Activated CD4-positive, CD25-positive, alpha-beta regulatory T cell treated with anti-CD3 and anti-CD28 coated beads, Interleukin-2, amount 50 U/mL, for 16 hours (primary cell): Measurements from ENCODE around the gene LMNTD2.
A peak's percentile ranks its signal among the peaks of the same experiment; 100 is the strongest.
"Not testable (repeated sequence)": the region's sequence is repeated elsewhere in the genome, so short reads cannot be mapped to it uniquely, and the experiment has no call there.

Experiments
- DNase-seq: peaks from one replicate; pipeline ENCODE4 v3.0.0-alpha.2; 2020; ENCODE audit warnings: low read depth, low spot score

LMNTD2 gene

DNA sequence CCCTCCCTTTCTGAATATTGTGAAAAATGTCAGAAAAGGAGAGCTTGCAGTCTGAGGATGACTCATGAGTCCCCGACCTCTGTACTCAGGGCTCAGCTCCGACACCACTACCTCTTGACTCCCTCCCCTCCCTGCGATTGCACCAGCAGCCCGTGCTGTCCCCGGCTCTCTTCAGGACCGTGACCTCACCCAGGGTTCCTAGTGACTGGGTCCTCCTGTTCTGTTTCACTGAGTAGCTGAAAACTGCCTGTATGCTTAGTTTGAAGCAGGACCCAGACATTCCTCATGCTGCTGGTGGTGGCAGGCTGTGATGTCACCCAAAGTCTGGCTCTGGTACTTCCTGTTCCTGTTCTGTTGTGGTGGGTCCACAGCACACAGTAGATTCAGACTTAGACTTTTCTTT, 27.4 kb upstream of the LMNTD2 start:
- DNase-seq = no peak

DNA sequence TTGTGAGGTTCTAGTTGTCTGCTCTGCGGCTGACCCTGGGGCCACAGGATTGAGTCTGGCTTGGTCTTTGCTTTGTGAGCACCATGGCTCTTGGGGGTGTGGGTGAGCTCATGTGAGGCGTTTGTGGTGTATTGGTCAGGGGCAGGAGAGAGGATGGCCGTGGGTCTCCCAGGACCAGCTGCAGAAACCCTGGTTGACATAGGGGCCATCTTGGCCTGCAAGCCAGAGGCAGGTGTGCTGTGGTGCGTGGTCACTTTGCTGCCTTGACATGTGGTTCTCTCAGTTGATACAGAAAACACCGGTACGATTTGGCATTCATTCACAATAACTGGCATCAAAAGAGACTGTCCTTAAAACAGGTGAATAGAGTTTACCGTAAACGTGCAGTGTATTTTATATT, 27.0 kb upstream of the LMNTD2 start:
- DNase-seq = no peak

DNA sequence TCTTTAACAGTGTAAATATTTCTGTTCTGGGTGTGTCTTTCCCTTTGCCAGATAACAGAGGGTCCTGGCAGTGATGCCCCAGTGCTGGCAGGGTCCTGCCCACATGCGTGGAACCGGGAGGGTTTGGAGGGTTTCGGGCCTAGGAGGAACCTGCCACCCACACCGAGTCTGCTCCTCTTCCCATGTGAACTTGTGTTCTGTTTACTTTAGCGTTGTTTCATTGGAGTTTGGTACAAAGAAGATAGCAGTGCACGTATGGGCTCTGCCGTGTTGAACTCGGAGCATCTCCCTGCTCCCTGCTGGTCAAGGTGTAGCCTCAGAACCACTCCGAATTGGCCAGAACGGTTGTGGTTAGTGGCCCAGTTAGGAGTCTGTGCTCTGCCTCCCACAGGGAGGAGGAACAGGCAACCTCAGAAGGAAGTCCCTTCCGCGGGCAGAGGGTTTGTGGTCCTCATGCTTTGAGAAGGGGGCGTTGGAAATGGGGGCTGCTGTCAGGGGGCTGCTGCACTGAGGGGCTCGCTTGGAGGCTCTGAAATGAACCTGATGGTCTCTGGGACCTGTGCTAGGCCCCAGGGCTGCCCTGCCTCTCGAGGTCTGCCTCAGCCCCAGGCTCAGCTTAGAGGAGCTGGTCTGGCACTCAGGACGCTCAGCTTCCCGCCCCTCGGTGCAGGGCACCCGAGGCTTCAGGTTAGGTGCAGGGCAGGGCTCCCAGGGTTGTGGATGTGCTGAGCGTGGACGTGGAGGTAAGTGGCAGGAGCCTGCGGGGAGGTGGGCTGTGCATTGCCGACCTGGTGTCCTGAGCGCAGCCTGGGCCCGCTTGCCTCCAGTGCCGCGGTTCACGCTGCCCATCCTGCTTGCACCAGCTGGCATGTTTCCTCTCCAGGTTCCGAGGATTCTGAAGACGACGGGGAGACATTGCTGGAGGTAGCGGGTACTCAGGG, 26.1 kb upstream of the LMNTD2 start:
- DNase-seq = no peak

DNA sequence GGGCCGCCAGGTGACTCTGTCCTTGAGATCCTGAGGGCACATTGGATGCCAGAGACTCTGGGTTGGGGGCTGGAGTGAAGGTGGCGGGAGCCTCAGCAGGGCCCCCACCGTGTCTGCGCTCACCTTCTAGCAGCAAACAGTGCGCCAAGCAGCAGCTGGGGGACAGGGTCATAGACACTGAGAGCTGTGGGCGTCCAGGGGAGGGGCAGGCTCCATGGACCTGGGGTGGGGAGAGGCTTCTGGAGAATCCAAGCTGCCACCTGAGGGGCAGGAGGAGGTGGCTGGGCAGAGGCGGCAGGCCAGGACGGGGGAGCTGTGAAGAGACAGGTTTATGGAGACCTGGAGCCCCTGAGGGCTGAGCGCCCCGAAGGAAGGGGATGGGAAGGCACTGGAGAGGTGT, 23.7 kb upstream of the LMNTD2 start:
- DNase-seq = no peak

DNA sequence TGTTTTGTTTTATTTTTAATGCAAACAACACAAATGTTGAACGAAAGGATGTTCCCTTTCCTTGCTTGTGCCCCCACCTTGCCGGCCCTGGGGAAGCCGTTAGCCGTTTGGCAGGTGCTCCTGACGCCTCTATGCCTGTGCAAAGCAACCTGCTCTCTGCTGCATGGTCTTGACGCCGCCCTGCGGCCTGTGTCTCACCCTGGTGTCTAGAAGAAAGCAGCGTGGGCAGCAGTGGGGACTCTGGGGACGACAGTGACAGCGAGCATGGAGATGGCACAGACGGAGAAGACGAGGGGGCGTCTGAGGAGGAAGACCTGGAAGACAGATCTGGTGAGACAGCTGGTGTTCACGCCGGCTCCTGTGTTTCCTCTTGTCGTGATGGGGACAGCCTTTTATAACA, 21.2 kb upstream of the LMNTD2 start:
- DNase-seq = no peak

DNA sequence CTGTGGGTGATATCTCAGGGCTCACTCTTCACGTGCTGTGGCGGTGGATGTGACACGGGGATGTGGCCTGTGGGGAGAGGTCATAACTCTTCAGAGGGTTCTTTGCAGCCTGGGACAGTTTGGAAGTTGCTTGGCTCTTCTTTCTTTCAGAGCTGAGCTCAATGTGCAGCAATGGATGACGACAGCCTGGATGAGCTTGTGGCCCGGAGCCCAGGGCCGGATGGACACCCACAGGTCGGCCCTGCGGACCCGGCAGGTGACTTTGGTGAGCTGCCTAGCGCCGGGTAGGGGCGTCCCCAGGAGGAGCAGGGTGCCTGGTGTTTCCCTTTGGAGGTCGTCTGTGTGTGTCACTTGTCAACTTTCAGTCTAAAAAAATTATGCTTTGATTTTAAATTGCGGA, 20.8 kb upstream of the LMNTD2 start:
- no peak for DNase-seq

DNA sequence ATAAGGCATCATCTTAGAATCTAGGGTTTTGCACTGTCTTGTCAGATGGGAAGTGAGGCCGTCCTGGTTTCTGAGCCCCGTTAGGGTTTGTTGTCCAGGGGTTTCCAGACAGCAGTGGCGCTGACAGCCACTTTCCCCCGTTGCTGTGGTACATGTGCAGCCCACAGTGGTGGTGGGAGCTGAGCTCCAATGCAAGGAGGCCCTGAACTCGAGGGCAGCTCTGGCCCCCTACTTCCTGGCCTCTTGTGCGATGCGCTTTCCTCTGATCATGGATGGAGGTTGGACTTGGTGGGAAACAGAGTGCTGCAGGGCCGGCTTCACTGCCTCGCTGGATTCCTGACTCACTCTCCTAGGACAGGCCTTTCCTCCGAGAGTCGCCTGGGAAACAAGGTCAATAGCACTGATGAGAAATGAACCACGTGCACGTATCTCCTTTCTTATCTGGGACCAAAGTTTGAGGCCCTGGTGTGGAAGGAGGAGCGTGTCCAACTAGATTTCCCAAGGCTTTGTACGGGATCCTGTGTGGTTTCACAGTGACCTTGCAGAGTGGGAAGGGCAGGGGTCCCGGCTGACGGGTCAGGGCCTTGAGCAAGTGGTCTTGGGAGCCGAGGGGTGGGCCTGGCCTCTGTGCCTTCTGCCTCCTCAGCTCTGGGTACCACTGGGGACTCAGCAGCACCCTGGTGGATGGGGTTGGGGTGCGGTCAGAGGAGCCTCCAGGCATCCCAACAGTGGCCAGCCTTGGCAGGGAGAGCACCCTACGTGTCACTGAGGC, 19.5 kb upstream of the LMNTD2 start:
- DNase-seq = no peak

DNA sequence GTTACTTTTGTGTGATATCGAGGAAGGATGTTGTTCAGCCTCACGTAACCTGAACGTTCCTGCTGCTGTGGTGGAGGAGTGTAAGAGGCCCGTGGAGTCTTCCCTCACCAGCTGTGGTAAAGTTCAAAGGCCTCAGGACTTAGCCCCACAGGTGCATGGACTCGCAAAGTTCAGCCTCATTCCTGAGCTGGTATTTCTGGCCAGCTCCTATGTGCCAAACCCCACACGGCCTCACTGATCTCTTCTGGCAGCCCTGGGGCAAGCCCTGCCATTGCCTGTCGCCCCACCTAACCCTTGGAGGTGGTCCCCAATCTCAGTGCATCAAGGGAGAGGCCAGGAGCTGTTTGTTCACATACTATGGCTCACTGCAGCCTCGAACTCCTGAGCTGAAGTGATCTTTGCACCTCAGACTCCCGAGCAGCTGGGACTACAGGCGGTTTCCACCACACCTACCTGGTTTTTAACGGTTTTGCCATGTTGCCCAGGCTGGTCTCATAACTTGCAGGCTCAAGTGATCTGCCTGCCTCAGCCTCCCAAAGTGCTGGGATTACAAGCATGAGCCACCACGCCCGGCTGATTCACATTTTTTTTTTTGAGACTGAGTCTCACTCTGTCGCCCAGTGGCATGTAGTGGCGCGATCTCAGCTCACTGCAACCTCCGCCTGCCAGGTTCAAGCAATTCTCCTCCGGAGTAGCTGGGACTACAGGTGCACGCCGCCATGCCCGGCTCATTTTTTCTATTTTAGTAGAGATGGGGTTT, 17.9 kb upstream of the LMNTD2 start:
- no peak for DNase-seq

DNA sequence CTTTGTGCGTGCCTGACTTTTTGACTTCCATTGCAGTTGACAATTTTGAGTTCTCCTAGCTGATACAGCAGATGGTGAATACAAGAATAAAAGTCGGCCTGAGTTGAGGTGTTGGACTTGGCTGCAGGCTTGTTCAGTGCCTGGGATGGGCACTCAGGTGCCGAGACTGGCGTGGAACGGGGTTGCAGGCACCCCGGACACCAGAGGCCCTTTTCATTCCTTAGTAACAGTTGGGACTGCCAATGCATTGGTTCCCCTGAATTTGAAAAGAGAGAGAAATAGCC, 17.0 kb upstream of the LMNTD2 start:
- DNase-seq = no peak

DNA sequence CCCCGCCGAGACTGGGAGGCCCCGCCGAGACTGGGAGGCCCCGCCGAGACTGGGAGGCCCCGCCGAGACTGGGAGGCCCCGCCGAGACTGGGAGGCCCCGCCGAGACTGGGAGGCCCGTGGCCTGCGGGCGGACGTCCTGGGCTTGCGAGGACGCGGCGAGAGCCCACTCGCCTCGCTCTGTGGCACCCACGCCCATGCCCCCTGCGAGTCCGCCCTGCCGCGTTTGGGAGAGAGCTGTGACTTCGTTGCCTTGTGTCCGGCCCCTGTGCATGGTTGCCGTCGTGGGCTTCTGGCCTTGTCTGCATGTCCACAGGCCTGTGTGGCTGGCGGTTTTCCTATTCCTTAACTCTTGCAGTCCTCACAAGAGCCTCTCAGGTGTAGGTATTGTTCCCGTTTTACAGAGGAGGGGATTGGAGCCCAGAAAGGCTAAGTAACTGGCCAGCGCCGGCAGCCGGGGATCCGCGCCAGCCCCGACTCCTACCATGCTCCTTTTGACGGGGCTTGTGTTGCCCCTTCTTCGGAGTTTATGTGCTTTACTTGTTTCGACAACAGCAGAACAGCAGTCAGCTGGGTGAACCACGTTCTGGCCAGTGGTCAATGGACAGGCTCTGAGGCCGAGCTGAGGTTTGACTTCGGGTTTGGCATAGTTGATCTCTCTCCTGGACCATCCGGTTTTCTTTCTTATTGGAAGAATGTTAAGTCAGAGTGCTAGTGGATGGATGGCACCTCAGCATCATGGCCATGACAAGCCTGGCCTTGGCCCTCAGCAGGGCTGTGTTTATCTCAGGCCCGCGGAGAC, 16.5 kb upstream of the LMNTD2 start:
- no peak for DNase-seq

DNA sequence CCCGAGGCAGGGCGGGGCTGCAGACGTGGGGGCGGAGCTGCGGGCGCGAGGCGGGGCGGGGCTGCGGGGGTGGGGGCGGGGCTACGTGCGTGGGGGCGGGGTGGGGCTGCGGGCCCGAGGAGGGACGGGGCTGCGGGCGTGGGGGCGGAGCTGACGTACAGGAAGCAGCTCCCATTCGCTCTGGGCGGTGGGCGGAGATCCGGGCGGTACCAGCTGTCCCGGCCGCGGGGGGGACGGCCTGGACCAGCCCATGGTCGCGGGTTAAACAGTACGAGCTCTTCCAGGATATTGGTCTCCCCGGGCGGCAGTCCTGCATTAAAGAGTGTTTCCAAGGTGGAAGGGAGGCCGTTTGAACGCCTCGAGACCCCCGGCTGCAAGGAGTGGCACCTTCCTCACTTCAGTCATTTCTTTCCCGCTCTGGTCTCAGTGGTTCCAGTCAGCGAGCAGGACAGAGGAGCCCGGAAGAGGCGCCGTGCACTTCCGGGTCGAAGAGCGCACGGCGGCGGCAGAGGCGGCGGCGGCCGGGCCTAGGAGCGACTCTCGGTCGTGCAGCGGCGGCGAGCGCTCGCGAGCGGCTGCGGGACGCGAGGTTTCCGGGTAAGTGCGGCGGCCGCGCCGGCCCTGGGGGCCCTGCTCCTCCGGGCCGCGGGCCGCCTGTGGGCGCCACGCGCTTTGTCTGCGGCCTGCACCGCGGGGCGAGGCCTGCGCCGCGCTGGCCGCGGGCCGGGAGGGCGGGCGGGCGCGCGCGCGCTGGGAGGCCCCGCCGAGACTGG, 15.6 kb upstream of the LMNTD2 start, which contains the start of gene PHRF1:
Gene PHRF1, plus strand, starts transcription at position 475 of the 773 bp plus-strand sequence. CDS start 5,043 bp downstream, outside the sequence.
- DNase-seq = peak; percentile 87

DNA sequence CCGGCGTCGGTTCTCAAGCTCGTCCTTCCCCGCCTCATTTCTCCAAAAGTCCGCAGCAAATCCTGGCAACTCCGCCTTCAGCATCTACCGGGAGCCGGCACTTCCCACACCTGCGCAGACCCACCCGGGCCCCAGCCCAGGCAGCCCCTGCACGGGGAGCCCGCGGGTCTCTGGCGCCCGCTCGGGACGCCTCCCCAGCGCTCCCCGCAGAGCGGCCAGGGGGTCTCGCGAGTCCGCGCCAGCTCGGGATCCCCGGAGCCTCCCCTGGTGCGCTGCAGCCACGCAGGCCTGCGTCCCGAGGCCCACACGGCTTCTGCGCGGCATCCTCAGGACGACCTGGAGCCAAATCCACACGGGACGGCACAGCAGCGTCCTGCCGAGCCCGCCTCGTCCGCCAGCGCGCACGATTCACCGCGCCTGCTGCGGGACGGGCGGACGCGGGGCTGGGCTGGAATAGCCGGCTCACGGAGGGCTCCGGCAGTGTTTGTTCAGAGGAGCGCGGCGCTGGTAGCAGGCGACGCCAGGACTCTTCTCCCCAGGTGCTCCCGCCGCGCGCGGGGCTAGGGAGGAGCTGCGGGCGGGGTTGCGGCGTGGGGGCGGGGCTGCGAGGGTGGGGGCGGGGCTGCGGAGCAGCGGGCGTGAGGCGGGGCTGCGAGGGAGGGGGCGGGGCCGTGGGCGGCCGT, 14.9 kb upstream of the LMNTD2 start:
- no peak for DNase-seq

DNA sequence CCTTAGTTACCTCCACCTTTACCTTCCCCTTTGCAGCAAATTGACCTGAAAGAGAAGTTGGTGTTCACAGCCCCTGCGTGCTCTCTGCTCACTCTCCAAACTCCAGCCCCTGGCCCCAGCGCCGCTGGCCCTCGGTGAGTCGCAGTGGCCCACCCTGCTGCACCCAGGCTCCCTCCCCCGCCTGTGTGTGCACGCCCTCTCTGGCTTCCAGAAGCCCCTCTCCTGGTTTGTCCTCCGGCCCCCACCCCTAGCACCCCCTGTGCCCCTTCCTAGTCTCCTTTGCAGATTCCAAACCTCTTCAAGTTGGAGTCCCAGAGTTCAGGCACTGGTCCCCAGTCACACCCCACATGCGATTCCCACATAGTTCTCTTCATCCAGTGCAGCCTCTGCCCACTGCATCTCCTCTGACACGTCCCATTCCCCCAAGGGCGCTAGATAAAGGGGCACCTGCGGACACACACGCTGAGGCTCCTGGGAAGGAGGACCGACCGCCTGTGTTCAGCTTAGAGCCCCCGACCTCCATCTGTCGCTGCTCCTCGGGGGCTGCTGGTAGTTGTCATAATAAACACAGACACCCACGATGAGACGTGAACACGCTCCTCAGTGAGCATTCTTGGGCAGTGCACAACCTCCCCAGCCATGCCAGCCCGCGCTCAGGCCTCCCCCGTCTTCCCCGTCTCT, 14.2 kb upstream of the LMNTD2 start:
- no peak for DNase-seq

DNA sequence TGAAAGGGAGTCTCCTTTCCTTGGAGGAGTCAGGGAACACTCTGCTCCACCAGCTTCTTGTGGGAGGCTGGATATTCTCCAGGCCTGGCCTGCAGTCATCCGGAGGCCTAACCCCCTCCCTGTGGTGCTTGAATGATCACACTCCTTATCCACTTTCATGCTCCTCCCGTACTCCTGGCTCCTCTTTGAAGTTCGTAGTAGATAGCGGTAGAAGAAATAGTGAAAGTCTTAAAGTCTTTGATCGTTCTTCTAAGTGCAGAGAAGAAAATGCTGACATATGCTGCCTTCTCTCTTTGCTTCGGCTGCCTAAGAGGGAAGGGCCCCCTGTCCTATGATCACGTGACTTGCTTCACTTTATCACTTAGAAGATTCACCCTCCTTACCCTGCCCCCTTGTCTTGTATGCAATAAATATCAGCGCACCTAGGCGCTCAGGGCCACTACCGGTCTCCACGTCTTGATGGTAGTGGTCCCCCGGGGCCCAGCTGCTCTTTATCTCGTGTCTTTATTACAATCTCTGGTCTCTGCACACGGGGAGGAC, 13.6 kb upstream of the LMNTD2 start:
- DNase-seq = not testable (repeated sequence)

DNA sequence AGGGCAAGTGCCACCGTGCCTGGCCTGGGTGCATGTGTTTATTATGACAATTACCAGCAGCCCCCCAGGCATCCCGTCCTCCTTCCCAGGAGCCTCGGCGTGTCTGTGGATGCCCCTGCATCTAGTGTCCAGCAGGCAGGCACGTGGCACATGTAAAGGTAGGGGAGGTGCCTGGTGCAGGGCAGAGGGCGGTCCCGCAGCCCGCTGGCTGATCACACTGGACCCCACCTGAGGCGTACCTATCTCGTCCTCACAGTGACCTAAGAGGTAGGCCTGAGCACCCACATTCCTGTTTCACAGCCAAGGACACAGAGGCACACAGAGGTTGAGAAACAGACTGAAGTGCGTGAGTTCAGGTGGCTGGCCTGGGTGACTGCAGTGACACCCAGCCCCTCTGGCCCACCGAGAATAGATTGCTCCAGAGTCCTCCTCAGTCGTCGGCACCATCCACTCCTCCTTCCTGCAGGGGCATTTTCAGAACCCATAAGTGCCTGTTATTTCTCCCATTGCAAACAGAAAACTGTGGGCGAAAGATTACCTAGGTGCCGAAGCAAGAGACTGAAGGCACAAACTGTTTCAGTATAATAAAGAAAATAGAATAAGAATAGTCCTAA, 12.7 kb upstream of the LMNTD2 start:
- DNase-seq = no peak

DNA sequence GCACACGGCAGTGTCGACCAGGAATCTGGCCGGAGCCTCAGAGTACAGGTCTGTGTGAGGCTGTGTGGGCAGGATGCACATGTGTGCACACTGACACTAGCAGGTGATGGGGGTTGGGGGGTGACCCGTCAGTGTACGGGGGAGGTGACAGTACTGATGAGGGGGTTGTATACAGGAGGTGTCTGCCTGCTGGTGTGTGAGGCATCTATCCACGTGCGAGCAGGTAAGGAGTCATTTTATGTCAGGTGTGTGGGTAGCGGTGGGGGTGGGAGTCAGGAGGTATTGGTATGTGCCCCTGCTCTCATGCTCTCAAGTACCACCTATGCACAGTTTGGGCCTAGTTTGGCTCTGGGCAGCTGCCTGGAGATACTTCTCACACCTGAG, 11.3 kb upstream of the LMNTD2 start:
- DNase-seq = no peak

DNA sequence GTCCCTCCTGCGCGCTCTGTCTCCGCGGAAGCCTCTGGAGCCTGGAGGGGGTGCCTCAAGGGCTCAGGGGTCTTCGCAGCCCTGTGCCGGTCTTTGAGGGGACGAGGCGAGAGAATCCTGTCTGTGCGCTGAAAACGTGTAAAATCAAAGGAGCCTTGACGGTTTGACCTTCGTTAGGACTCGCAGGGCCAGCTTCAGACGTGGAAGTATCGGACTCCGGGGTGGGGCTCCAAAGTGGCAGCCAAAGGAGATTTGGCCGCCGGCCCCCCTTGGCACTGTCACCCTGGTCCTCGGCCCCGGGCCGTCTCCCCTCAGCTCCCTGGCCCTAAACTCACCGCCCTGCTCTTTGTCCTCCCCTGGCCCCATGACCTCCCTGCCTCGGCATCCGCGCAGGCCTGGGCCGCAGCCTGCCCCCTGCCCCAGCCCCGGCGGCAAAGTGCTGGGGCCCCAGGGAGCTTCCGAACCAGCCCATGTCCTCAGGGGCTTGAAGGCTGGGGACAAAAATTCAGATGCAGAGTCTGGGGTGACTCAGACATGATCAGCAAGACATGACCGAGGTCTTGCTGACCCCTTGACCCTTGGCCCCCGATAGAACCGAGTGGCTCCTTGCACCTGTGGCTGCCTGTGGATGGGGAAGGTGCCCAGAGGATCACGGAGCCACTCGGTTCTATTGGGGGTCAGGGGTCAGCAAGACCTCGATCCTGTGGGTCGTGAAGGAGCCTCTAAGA, 8.8 kb upstream of the LMNTD2 start:
- no peak for DNase-seq
